GM21526 (cell line): ENCODE measurements around the gene PDIA2.
"Not testable (repeated sequence)": the region's sequence is repeated elsewhere in the genome, so short reads cannot be mapped to it uniquely, and the experiment has no call there.

Experiments used
- ATAC-seq: cut with Tn5 transposase; IDR thresholded peaks from one replicate; pipeline ENCODE4 v1.9.1; 2021; ENCODE audit warnings: moderate library complexity; ENCODE audit not compliant: unreplicated experiment, low FRiP score

The PDIA2 gene

GRCh38 chr16:283033-283805 lies at the start of gene PDIA2:
Gene PDIA2, plus strand, starts transcription at chr16:283164. Its CDS starts 6 bp downstream, at chr16:283170.
- ATAC-seq: no peak

- peak; percentile 73 for ATAC-seq
Observed at GRCh38 chr16:234468-235305, 48.3 kb upstream of the PDIA2 start, which contains the start of gene FAM234A. Gene FAM234A, plus strand, starts transcription at chr16:234821. Its CDS starts 19,593 bp downstream, at chr16:254414.

GRCh38 chr16:239948-240277 lies 43.1 kb upstream of the PDIA2 start:
- no peak for ATAC-seq

GRCh38 chr16:240559-240958 lies 42.4 kb upstream of the PDIA2 start:
- ATAC-seq: no peak

GRCh38 chr16:242281-242680 lies 40.7 kb upstream of the PDIA2 start:
- no peak for ATAC-seq

GRCh38 chr16:243348-243747 lies 39.6 kb upstream of the PDIA2 start:
- no peak for ATAC-seq

GRCh38 chr16:245105-245504 lies 37.9 kb upstream of the PDIA2 start:
- ATAC-seq: no peak

- no peak for ATAC-seq
Observed at GRCh38 chr16:247027-247426, 35.9 kb upstream of the PDIA2 start.

GRCh38 chr16:249431-249830 lies 33.5 kb upstream of the PDIA2 start:
- ATAC-seq: no peak

- no peak for ATAC-seq
Observed at GRCh38 chr16:252366-253337, 30.3 kb upstream of the PDIA2 start.

- ATAC-seq: no peak
Observed at GRCh38 chr16:253833-254232, 29.1 kb upstream of the PDIA2 start.

GRCh38 chr16:254461-254860 lies 28.5 kb upstream of the PDIA2 start:
- ATAC-seq: no peak

- no peak for ATAC-seq
Observed at GRCh38 chr16:255183-255582, 27.8 kb upstream of the PDIA2 start.

GRCh38 chr16:258091-258490 lies 24.9 kb upstream of the PDIA2 start:
- ATAC-seq: not testable (repeated sequence)

- no peak for ATAC-seq
Observed at GRCh38 chr16:259226-259625, 23.7 kb upstream of the PDIA2 start.

GRCh38 chr16:259814-260253 lies 23.1 kb upstream of the PDIA2 start:
- ATAC-seq: no peak

- no peak for ATAC-seq
Observed at GRCh38 chr16:260326-260725, 22.6 kb upstream of the PDIA2 start.

GRCh38 chr16:261031-261691 lies 21.8 kb upstream of the PDIA2 start:
- ATAC-seq: no peak

GRCh38 chr16:262121-262745 lies 20.7 kb upstream of the PDIA2 start:
- no peak for ATAC-seq
